Measurements from ENCODE around the gene ATXN10. TPM values are rescaled to one million over a fixed set of nuclear protein-coding genes. Genes with fewer than 3 reads are reported as not detected.
"Not testable (repeated sequence)": the region's sequence is repeated elsewhere in the genome, so short reads cannot be mapped to it uniquely, and the experiment has no call there.

The ATXN10 gene
- total RNA-seq, 6 donors from 2014 or later, result 90.2 to 137 (median 110) TPM

DNA sequence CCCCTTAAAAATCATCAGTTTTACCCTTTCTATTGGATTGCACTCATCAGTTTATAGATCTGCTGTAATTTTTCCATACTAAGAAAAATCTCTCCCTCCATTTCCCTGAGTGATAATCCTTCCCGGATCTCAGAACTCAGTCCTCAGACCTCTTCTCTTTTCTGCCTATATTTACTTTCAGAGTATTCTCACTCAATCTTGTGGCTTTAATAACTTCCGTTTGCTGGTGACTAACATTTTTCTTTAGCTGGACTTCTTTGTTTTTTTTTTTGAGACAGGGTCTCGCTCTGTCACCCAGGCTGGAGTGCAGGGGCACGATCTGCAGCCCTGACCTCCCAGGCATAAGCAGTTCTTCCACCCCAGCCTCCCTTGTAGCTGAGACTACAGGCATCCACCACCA, 10.4 kb downstream of the ATXN10 start:
- Histone ChIP-seq H3K36me3 (no peaks in the 10 kb centered on the region), H3K9me3 (no peaks in the 10 kb centered on the region), H3K4me3 (no peak overlapping the region), H3K27ac (no peak overlapping the region), H3K4me1 (peaks cover 18 to 41% (median 25%) of the 10 kb centered on the region in 4 donors), H3K27me3 (no peaks in the 10 kb centered on the region)
- no peak for DNase-seq
- ATAC-seq (ENCODE audit: low FRiP score in 2 of 2), result no peak
- no peak for TF ChIP-seq POLR2AphosphoS5 (IDR thresholded peaks at IDR 0.05)
- TF ChIP-seq EP300 (IDR thresholded peaks at IDR 0.05), result no peak
- no peak for TF ChIP-seq POLR2A (IDR thresholded peaks at IDR 0.05)
- TF ChIP-seq, protein P1, sequence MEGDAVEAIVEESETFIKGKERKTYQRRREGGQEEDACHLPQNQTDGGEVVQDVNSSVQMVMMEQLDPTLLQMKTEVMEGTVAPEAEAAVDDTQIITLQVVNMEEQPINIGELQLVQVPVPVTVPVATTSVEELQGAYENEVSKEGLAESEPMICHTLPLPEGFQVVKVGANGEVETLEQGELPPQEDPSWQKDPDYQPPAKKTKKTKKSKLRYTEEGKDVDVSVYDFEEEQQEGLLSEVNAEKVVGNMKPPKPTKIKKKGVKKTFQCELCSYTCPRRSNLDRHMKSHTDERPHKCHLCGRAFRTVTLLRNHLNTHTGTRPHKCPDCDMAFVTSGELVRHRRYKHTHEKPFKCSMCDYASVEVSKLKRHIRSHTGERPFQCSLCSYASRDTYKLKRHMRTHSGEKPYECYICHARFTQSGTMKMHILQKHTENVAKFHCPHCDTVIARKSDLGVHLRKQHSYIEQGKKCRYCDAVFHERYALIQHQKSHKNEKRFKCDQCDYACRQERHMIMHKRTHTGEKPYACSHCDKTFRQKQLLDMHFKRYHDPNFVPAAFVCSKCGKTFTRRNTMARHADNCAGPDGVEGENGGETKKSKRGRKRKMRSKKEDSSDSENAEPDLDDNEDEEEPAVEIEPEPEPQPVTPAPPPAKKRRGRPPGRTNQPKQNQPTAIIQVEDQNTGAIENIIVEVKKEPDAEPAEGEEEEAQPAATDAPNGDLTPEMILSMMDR (IDR thresholded peaks at IDR 0.05), result no peak
- WGBS, 2 donors, result 72 to 77% methylated on average over 4 of the region's 4 CpGs

DNA sequence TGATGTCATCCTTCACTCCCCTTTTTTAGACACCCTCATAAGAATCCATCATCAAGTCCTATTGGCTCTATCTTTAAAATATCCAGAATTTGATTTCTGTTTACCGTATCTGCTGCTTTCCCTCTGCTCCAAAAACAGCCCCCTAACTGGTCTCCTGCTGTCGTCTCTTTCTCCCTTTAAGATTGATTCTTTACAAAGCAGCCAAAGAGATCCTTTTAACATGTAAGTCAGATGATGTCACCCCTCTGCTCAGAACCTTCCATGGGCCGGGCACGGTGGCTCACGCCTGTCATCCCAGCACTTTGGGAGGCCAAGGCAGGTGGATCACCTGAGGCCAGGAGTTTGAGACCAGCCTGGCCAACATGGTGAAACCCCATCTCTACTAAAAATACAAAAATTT, 11.1 kb downstream of the ATXN10 start:
- not testable (repeated sequence) for H3K4me3 ChIP-seq; H3K36me3 ChIP-seq; H3K9me3 ChIP-seq; H3K27ac ChIP-seq; H3K27me3 ChIP-seq; ATAC-seq (ENCODE audit: low FRiP score in 2 of 2)
- peak in 1 of 2 donors; percentile 18 for DNase-seq
- 90 to 92% methylated on average over 5 of the region's 5 CpGs for WGBS, 2 donors
- peaks cover 18 to 41% (median 25%) of the 10 kb centered on the region in 4 donors for H3K4me1 ChIP-seq

DNA sequence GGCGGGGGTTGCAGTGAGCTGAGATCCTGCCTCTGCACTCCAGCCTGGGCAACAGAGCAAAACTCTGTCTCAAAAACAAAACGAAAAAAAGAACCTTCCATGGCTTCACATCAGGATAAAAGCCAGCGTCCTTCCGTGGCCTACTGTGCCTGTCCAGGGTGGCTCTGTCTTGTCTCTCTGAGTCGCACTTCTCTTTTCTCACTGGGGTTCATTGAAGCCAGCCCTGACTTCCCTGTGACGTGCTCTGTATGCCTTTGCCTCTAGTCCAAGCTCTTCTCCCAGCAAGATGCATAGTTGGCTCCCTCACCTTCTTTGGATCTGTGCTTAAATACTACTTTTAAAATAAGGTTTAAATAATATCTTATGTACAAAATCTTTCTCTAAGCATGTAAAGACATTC, 11.6 kb downstream of the ATXN10 start:
- no peaks in the 10 kb centered on the region for H3K9me3 ChIP-seq
- peaks cover 18 to 41% (median 27%) of the 10 kb centered on the region in 4 donors for H3K4me1 ChIP-seq
- 66 to 80% methylated on average over 6 of the region's 6 CpGs for WGBS, 2 donors
- H3K27me3 ChIP-seq, result no peaks in the 10 kb centered on the region
- ATAC-seq (ENCODE audit: low FRiP score in 2 of 2) (peak in 1 of 2 donors; percentile 44), DNase-seq (peak in 1 of 2 donors; percentile 34)
- H3K36me3 ChIP-seq, result no peaks in the 10 kb centered on the region
- H3K4me3 ChIP-seq, result no peak overlapping the region
- no peak overlapping the region for H3K27ac ChIP-seq
- TF ChIP-seq POLR2AphosphoS5 (IDR thresholded peaks at IDR 0.05) (no peak), EP300 (IDR thresholded peaks at IDR 0.05) (no peak), POLR2A (IDR thresholded peaks at IDR 0.05) (no peak)
- TF ChIP-seq, protein P1 (IDR thresholded peaks at IDR 0.05), result no peak

DNA sequence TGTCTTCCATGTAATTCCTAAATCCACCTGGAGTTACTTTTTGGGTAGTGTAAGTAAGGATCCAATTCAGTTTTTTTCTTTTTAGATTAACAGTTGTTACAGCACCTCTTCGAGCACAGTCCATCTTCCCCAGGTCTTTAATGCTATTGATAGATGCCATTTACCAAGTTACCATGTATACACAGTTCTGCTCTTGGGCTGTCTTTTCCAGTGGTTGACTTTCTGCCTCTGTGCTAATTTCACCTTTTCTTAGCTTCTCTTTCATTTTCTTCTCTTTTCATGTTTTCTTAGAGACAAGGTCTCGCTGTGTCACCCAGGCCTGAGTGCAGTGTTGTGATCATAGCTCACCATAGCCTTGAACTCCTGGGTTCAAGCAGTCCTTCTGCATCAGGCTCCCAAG, 12.0 kb downstream of the ATXN10 start:
- TF ChIP-seq POLR2A (IDR thresholded peaks at IDR 0.05) (no peak), EP300 (IDR thresholded peaks at IDR 0.05) (no peak), POLR2AphosphoS5 (IDR thresholded peaks at IDR 0.05) (no peak)
- TF ChIP-seq, protein P1 (IDR thresholded peaks at IDR 0.05), result no peak
- ATAC-seq (ENCODE audit: low FRiP score in 2 of 2) (no peak), DNase-seq (no peak)
- H3K4me1 ChIP-seq, result peaks cover 18 to 41% (median 29%) of the 10 kb centered on the region in 4 donors
- no peaks in the 10 kb centered on the region for H3K36me3 ChIP-seq
- no peaks in the 10 kb centered on the region for H3K27me3 ChIP-seq
- H3K9me3 ChIP-seq, result no peaks in the 10 kb centered on the region
- H3K4me3 ChIP-seq, result no peak overlapping the region
- no peak overlapping the region for H3K27ac ChIP-seq
- WGBS, 2 donors, result 97 to 98% methylated on average over 2 of the region's 2 CpGs

DNA sequence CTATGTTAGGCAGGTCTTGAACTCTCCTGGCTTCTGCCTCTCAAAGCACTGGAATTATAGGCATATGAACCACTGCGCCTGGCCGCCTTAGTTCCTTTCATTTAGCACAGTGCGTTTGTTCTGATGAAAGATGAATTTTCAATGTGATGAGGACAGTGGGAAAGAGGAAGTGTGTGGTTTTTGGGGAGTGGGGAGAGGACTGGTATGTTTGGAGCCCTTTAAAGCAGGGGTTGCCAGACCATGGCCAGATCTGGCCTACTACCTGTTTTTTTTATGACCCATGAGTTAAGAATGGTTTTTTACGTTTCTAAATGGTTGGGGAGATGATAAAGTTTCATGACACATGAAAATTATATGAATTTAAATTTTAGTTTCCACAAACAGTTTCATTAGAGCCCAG, 12.5 kb downstream of the ATXN10 start:
- H3K4me1 ChIP-seq, result peaks cover 22 to 41% (median 32%) of the 10 kb centered on the region in 4 donors
- no peak overlapping the region for H3K4me3 ChIP-seq
- no peaks in the 10 kb centered on the region for H3K36me3 ChIP-seq
- no peak overlapping the region for H3K27ac ChIP-seq
- WGBS, 2 donors, result 64 to 71% methylated on average over 4 of the region's 4 CpGs
- ATAC-seq (ENCODE audit: low FRiP score in 2 of 2), result no peak
- no peaks in the 10 kb centered on the region for H3K9me3 ChIP-seq
- TF ChIP-seq, protein P1 (IDR thresholded peaks at IDR 0.05), result no peak
- no peak for TF ChIP-seq EP300 (IDR thresholded peaks at IDR 0.05)
- no peak for TF ChIP-seq POLR2A (IDR thresholded peaks at IDR 0.05)
- TF ChIP-seq POLR2AphosphoS5 (IDR thresholded peaks at IDR 0.05), result no peak
- DNase-seq, result no peak
- H3K27me3 ChIP-seq, result no peaks in the 10 kb centered on the region
